Thyroid gland (tissue), 4 donors: ENCODE results near the gene RHOG.

Experiments used
- POLR2A ChIP-seq, 2 donors: fragments of 450-650 bp; IDR thresholded peaks; one replicate each; pipeline ENCODE4 v1.6.1; 2017; ENCODE audit warnings: antibody characterized with exemption in 2 of 2, mild to moderate bottlenecking in 2 of 2, moderate library complexity in 1 of 2
- TF ChIP-seq, protein P1 (sequence below), 6 experiments: fragments of 200-600 bp in 3 of 6; fragments of 450-650 bp in 3 of 6; sonication (generic) in 3 of 6; IDR thresholded peaks; one replicate each; pipeline ENCODE4 v1.5.1; 2016 to 2019; ENCODE audit warnings: antibody characterized with exemption in 6 of 6, mild to moderate bottlenecking in 2 of 6, inconsistent platforms in 1 of 6, moderate library complexity in 1 of 6

- TF ChIP-seq, protein P1, sequence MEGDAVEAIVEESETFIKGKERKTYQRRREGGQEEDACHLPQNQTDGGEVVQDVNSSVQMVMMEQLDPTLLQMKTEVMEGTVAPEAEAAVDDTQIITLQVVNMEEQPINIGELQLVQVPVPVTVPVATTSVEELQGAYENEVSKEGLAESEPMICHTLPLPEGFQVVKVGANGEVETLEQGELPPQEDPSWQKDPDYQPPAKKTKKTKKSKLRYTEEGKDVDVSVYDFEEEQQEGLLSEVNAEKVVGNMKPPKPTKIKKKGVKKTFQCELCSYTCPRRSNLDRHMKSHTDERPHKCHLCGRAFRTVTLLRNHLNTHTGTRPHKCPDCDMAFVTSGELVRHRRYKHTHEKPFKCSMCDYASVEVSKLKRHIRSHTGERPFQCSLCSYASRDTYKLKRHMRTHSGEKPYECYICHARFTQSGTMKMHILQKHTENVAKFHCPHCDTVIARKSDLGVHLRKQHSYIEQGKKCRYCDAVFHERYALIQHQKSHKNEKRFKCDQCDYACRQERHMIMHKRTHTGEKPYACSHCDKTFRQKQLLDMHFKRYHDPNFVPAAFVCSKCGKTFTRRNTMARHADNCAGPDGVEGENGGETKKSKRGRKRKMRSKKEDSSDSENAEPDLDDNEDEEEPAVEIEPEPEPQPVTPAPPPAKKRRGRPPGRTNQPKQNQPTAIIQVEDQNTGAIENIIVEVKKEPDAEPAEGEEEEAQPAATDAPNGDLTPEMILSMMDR (IDR thresholded peaks at IDR 0.05) = no peak
- TF ChIP-seq POLR2A (IDR thresholded peaks at IDR 0.05) = no peak
Measured at GRCh38 chr11:3815845-3816244, 24.9 kb downstream of the RHOG start.
